Stimulated activated CD8-positive, alpha-beta memory T cell treated with anti-CD3 and anti-CD28 coated beads, Interleukin-4, amount 100 ng/mL, for 24 hours (primary cell): Measurements from ENCODE around the gene PTPRR.
A peak's percentile ranks its signal among the peaks of the same experiment; 100 is the strongest.
"Not testable (repeated sequence)": the region's sequence is repeated elsewhere in the genome, so short reads cannot be mapped to it uniquely, and the experiment has no call there.

ENCODE experiments used
- DNase-seq: peaks from one replicate; pipeline ENCODE4 v3.0.0-alpha.2; 2020; ENCODE audit warnings: low read depth

PTPRR gene

GRCh38 chr12:70741256-70741655 is 179.3 kb downstream of the PTPRR start:
- no peak for DNase-seq

DNA sequence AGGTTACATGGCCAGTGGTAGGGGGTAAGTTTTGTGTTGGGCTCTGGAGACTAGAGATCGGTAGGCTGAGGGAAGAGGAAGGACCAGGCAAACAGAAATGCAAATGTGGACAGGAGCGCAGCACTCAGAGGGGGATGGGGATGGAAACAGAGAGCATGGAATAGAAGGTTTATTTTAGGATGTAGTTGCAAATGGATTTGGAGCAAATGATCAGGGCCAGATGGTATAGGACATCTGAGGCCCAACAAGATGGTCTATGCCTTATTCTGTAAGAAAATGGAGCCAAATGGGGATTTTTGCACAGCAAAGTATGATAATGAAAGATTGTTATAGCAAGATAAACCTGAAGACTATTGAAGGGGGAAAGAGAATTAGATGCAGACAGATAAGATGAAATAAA is 180.8 kb downstream of the PTPRR start:
- no peak for DNase-seq

- no peak for DNase-seq
Measured at GRCh38 chr12:70736351-70737133, 184.0 kb downstream of the PTPRR start.

DNA sequence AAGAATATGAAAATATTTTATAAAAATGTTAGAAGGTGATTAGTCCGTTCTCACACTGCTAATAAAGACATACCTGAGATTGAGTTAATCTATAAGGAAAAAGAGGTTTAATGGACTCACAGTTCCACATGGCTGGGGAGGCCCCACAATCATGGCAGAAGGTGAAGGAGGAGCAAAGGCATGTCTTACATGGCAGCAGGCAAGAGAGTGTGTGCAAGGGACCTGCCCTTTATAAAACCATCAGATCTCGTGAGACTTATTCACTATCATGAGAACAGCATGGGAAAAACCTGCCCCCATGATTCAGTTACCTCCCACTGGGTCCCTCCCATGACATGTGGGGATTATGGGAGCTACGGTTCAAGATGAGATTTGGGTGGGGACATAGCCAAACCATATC is 185.3 kb downstream of the PTPRR start:
- DNase-seq: not testable (repeated sequence)

GRCh38 chr12:70733385-70733784 is 187.2 kb downstream of the PTPRR start:
- DNase-seq: no peak

DNA sequence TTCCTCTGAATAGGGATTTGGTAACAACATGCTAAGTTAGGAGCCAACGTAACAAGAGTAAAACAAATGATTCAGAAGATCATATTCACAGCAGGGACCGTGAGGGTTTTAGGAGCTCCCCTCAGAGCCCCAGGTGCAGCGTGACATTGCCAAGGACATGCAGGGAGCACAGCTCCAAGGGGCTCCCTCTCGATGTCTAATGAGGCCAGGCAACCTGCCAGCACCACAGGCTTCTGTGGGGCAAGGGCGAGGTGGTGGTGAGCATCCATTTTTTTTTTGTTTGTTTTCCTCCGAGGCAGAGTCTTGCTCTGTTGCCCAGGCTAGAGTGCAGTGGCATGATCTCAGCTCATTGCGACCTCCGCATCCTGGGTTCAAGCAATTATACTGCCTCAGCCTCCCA is 188.3 kb downstream of the PTPRR start:
- DNase-seq: no peak

GRCh38 chr12:70730675-70731180 is 189.8 kb downstream of the PTPRR start:
- no peak for DNase-seq

DNA sequence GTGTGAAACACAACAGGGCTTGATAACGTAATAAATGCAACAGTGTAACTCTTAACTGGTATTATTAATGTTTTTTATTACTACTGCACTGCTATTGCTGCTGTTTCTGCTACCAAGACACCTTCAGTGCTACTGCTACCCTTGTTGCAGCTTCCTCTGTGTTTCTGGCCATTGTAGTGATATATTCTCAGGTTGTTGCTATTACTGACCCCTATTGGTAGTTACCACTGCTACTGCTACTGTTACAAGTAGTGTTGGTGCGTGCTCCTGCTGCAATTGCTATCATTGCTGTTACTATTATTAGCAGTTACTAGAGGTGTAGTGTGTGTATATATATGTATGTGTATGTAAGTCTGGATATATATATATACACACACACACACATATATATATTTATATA is 196.1 kb downstream of the PTPRR start:
- DNase-seq: no peak

- DNase-seq: no peak
Measured at GRCh38 chr12:70722584-70723343, 197.8 kb downstream of the PTPRR start.

- no peak for DNase-seq
Measured at GRCh38 chr12:70721656-70722357, 198.7 kb downstream of the PTPRR start.

GRCh38 chr12:70721216-70721615 is 199.3 kb downstream of the PTPRR start:
- DNase-seq: no peak

- peak; percentile 2 for DNase-seq
Measured at GRCh38 chr12:70719672-70720420, 200.7 kb downstream of the PTPRR start.

- DNase-seq: no peak
Measured at GRCh38 chr12:70719071-70719470, 201.5 kb downstream of the PTPRR start.

- no peak for DNase-seq
Measured at GRCh38 chr12:70711831-70712230, 208.7 kb downstream of the PTPRR start.

GRCh38 chr12:70709022-70709421 is 211.5 kb downstream of the PTPRR start:
- DNase-seq: no peak

GRCh38 chr12:70706611-70707010 is 213.9 kb downstream of the PTPRR start:
- DNase-seq: no peak

- no peak for DNase-seq
Measured at GRCh38 chr12:70698345-70698744, 222.2 kb downstream of the PTPRR start.

GRCh38 chr12:70695361-70696023 is 225.0 kb downstream of the PTPRR start:
- DNase-seq: no peak

- DNase-seq: no peak
Measured at GRCh38 chr12:70692681-70693288, 227.8 kb downstream of the PTPRR start.

DNA sequence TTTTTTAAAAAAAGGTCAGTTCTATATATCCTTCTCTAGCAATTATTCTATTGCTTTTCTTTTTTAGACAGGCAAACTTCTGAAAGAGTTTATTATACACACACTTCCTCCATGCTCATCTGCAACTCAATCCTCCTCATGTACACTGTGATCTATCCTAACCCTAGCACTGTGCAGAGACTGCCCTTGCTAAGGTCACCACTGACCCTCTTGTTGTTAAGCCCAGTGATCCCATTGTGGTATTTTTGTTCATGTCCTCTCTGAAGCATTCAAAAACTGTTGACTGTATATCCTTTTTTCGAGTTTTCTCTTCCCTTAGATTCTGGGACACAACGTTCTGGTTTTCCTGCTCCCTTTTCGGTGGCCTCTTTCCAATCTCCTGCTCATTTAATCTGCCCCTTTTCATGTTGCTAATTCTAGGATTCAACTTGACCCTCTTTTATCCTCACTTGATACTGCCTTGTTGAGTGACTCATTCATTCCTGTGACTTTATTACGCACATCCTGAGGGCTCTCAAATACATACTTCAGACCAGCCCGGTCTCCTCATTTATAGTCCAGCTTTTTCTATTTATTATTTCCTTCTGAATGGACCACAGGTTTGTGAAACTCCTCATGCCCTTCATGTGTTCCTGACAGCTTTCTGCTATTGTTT is 229.4 kb downstream of the PTPRR start:
- DNase-seq: no peak
